K562 (cell line): ENCODE data around the gene DUSP16.

ENCODE experiments used
- EZH2 ChIP-seq: IDR thresholded peaks from 2 replicates; pipeline ENCODE4 v1.6.1; 2012; ENCODE audit warnings: low read depth, mild to moderate bottlenecking, inconsistent platforms, low read length, borderline replicate concordance
- FOXJ3 ChIP-seq: sonication (generic); formaldehyde crosslinking; IDR thresholded peaks from 2 replicates; pipeline ENCODE4 v1.4.0; 2020; ENCODE audit warnings: mild to moderate bottlenecking, missing genetic modification reagents
- MAFK ChIP-seq: IDR thresholded peaks from 2 replicates; pipeline ENCODE4 v1.6.1; 2011; ENCODE audit warnings: low read length, improper control_type of control experiment
- NR1H2 ChIP-seq: sonication (generic); formaldehyde crosslinking; IDR thresholded peaks from 2 replicates; pipeline ENCODE4 v1.4.0; 2020; ENCODE audit warnings: mild to moderate bottlenecking, missing genetic modification reagents
- POLR2AphosphoS5 ChIP-seq: IDR thresholded peaks from 2 replicates; pipeline ENCODE4 v1.6.1; 2011; ENCODE audit warnings: mild to moderate bottlenecking, low read depth, low read length, moderate library complexity; ENCODE audit not compliant: control insufficient read depth, insufficient read depth
- RCOR1 ChIP-seq, 2 experiments: IDR thresholded peaks; 2 replicates each; pipeline ENCODE4 v1.6.1; 2012; ENCODE audit warnings: low read depth in 2 of 2, low read length in 2 of 2, borderline replicate concordance in 1 of 2, improper control_type of control experiment in 1 of 2
- TEAD1 ChIP-seq, 2 experiments: fragments of 450-650 bp in 1 of 2; sonication (generic) in 1 of 2; formaldehyde crosslinking; IDR thresholded peaks; 2 replicates each; pipeline versions ENCODE4 v1.4.0 to v1.8.0; 2020 to 2022; ENCODE audit warnings: mild to moderate bottlenecking in 2 of 2, missing genetic modification reagents in 1 of 2
- ZNF347 ChIP-seq: fragments of 450-650 bp; formaldehyde crosslinking; IDR thresholded peaks from 2 replicates; pipeline ENCODE4 v1.4.0; 2020; ENCODE audit warnings: low read depth, mild to moderate bottlenecking, moderate library complexity
- TF ChIP-seq, protein P1 (sequence below): fragments of 250-450 bp; sonication (Bioruptor Pico); IDR thresholded peaks from 2 replicates; pipeline ENCODE4 v1.4.0; 2020; ENCODE audit warnings: mild to moderate bottlenecking, moderate library complexity
- TF ChIP-seq, protein P2 (sequence below): fragments of 450-650 bp; IDR thresholded peaks from 2 replicates; pipeline ENCODE4 v1.6.1; 2018; ENCODE audit warnings: mild to moderate bottlenecking, low read depth; ENCODE audit not compliant: partially characterized antibody
- TF ChIP-seq, protein P3 (sequence below), 3 experiments: IDR thresholded peaks in 2 of 3; conservative IDR thresholded peaks in 1 of 3; 2 replicates each; pipeline ENCODE4 v1.5.1; 2011 to 2012; ENCODE audit warnings: low read length in 3 of 3, mild to moderate bottlenecking in 3 of 3, control low read depth in 2 of 3, improper control_type of control experiment in 1 of 3, inconsistent platforms in 1 of 3, low read depth in 1 of 3, mixed read lengths in 1 of 3, moderate library complexity in 1 of 3; ENCODE audit not compliant: insufficient read depth in 2 of 3

DNA sequence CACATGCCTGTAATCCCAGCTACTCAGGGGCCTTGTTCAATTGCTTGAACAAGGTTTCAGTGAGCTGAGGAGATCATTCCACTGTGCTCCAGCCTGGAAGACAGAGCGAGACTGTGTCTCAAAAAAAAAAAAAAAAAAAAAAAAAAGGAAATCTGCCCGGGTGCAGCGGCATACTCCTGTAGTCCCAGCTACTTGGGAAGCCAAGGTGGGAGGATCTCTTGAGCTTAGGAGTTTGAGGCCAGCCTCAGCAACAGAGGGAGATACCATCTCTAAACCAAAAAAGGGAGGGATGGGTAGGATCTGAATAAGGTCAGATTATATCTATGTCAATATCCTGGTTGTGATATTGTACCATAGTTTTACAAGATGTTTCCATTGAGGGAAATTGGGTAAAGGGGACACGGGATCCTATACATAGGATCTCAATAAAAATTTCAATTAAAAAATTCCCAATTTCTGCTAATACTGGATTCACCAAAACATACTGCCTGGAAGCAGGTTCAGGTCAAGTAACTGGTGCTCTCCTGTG is 129.4 kb downstream of the DUSP16 start:
- TF ChIP-seq NR1H2 (CRISPR knock-in tag) = no peak
- TF ChIP-seq, protein P1, sequence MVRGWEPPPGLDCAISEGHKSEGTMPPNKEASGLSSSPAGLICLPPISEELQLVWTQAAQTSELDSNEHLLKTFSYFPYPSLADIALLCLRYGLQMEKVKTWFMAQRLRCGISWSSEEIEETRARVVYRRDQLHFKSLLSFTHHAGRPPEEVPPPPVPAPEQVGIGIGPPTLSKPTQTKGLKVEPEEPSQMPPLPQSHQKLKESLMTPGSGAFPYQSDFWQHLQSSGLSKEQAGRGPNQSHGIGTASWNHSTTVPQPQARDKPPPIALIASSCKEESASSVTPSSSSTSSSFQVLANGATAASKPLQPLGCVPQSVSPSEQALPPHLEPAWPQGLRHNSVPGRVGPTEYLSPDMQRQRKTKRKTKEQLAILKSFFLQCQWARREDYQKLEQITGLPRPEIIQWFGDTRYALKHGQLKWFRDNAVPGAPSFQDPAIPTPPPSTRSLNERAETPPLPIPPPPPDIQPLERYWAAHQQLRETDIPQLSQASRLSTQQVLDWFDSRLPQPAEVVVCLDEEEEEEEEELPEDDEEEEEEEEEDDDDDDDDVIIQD = no peak
- TF ChIP-seq, protein P2, sequence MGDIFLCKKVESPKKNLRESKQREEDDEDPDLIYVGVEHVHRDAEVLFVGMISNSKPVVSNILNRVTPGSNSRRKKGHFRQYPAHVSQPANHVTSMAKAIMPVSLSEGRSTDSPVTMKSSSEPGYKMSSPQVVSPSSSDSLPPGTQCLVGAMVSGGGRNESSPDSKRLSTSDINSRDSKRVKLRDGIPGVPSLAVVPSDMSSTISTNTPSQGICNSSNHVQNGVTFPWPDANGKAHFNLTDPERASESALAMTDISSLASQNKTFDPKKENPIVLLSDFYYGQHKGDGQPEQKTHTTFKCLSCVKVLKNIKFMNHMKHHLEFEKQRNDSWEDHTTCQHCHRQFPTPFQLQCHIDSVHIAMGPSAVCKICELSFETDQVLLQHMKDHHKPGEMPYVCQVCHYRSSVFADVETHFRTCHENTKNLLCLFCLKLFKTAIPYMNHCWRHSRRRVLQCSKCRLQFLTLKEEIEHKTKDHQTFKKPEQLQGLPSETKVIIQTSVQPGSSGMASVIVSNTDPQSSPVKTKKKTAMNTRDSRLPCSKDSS = no peak
- TF ChIP-seq, protein P3, sequence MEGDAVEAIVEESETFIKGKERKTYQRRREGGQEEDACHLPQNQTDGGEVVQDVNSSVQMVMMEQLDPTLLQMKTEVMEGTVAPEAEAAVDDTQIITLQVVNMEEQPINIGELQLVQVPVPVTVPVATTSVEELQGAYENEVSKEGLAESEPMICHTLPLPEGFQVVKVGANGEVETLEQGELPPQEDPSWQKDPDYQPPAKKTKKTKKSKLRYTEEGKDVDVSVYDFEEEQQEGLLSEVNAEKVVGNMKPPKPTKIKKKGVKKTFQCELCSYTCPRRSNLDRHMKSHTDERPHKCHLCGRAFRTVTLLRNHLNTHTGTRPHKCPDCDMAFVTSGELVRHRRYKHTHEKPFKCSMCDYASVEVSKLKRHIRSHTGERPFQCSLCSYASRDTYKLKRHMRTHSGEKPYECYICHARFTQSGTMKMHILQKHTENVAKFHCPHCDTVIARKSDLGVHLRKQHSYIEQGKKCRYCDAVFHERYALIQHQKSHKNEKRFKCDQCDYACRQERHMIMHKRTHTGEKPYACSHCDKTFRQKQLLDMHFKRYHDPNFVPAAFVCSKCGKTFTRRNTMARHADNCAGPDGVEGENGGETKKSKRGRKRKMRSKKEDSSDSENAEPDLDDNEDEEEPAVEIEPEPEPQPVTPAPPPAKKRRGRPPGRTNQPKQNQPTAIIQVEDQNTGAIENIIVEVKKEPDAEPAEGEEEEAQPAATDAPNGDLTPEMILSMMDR (IDR thresholded peaks at IDR 0.05 in 2 of 3, conservative IDR thresholded peaks at IDR 0.05 in 1 of 3; ENCODE audit: insufficient read depth in 2 of 3, low read depth in 1 of 3, low read length in 3 of 3) = no peak
- no peak for TF ChIP-seq MAFK
- no peak for TF ChIP-seq FOXJ3 (CRISPR knock-in tag)
- TF ChIP-seq RCOR1 (IDR thresholded peaks at IDR 0.05; ENCODE audit: borderline replicate concordance in 1 of 2, low read depth in 2 of 2, low read length in 2 of 2) = no peak
- no peak for TF ChIP-seq ZNF347 (CRISPR knock-in tag)
- TF ChIP-seq TEAD1 (CRISPR knock-in tag; IDR thresholded peaks at IDR 0.05) = no peak
- no peak for TF ChIP-seq POLR2AphosphoS5
- TF ChIP-seq EZH2 = no peak
